ENCODE results near the gene TIMP3.

The TIMP3 gene

DNA sequence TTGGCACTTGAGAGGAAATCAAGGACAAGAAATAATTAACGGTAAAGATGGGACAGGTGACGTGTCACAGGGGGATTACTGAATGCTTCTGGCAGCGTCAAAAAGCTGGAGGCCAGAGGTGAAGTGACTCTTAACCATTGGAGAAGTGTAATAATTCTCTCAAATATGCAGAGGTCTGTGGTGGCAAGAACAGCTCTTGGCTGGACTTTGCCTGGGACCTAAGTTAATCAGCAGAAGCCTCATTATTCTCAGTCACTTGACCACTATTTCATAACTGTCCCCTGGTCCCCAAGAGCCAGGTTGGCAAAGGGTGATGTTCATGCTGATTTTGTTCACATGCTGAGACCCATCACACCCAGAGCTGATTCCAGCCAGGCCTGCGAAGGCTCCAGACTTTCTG, 72.9 kb downstream of the TIMP3 start:
- Histone ChIP-seq H2AFZ (ENCODE audit: low read depth, low read length) (no peak overlapping the region), H3K4me1 (ENCODE audit: control insufficient read depth, insufficient read depth, low read depth, low read length) (no peaks in the 10 kb centered on the region), H3K14ac (ENCODE audit: low read length in 2 of 2) (no peak overlapping the region), H3K4me2 (ENCODE audit: low read length, poor library complexity, severe bottlenecking) (no peak overlapping the region), H3K18ac (ENCODE audit: low read depth in 1 of 2, low read length in 2 of 2) (no peak overlapping the region), H3K79me1 (replicated peaks; ENCODE audit: low read length, poor library complexity, severe bottlenecking) (no peaks in the 10 kb centered on the region), H4K91ac (ENCODE audit: low read length) (no peak overlapping the region), H3K9ac (ENCODE audit: low read length) (no peak overlapping the region), H2BK15ac (ENCODE audit: low read depth, poor library complexity, severe bottlenecking) (no peak overlapping the region), H3K27ac (ENCODE audit: low read length, poor library complexity, severe bottlenecking) (no peak overlapping the region), H2BK5ac (ENCODE audit: low read depth, low read length, poor library complexity, severe bottlenecking) (no peak overlapping the region), H4K8ac (ENCODE audit: low read length) (no peak overlapping the region), H3K4ac (ENCODE audit: low read depth in 1 of 2, low read length in 2 of 2) (no peak overlapping the region), H3K9me3 (ENCODE audit: control insufficient read depth, low read length) (no peaks in the 10 kb centered on the region), H3K4me3 (ENCODE audit: insufficient read depth in 1 of 2, low read depth in 1 of 2, low read length in 2 of 2) (no peak overlapping the region), H2BK12ac (ENCODE audit: low read length in 2 of 2) (no peak overlapping the region), H3K36me3 (ENCODE audit: control insufficient read depth in 1 of 2, insufficient read depth in 2 of 2, low read depth in 1 of 2, low read length in 2 of 2) (no peaks in the 10 kb centered on the region), H2AK5ac (ENCODE audit: low read length, severe bottlenecking) (no peak overlapping the region), H3K23ac (ENCODE audit: low read length in 2 of 2) (no peak overlapping the region), H3K27me3 (ENCODE audit: control insufficient read depth in 1 of 2, insufficient read depth in 1 of 2, low read length in 2 of 2) (peaks cover 0 to 38% of the 10 kb centered on the region in 2 experiments), H2BK120ac (ENCODE audit: low read depth, low read length) (no peak overlapping the region)
- no peak for DNase-seq
- 33% methylated on average over 3 of the region's 4 CpGs for WGBS

DNA sequence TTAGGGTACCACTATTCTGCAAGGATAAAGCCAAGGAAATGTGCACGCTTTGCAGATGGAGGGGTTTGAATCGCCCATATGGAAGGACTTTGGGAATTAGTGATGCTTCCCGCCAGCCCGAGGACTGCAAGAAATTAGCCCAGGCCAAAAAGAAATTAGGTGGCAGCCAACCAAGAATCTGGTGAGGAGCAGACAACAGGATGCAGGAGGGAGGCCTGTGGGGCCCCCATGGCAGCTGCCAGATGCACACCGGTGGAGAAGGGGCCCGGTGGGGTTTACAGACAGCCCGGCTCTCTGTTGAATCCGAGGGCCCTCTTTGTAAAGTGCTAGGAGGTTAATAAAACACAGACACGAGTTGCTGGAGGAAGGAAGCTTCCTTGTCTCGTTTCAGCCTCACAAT, 73.5 kb downstream of the TIMP3 start:
- no peak overlapping the region for H3K4me3 ChIP-seq (ENCODE audit: insufficient read depth in 1 of 2, low read depth in 1 of 2, low read length in 2 of 2)
- no peak overlapping the region for H2BK12ac ChIP-seq (ENCODE audit: low read length in 2 of 2)
- no peak overlapping the region for H3K23ac ChIP-seq (ENCODE audit: low read length in 2 of 2)
- H3K18ac ChIP-seq (ENCODE audit: low read depth in 1 of 2, low read length in 2 of 2): no peak overlapping the region
- H3K14ac ChIP-seq (ENCODE audit: low read length in 2 of 2): no peak overlapping the region
- no peaks in the 10 kb centered on the region for H3K4me1 ChIP-seq (ENCODE audit: control insufficient read depth, insufficient read depth, low read depth, low read length)
- no peaks in the 10 kb centered on the region for H3K79me1 ChIP-seq (replicated peaks; ENCODE audit: low read length, poor library complexity, severe bottlenecking)
- no peak overlapping the region for H3K4ac ChIP-seq (ENCODE audit: low read depth in 1 of 2, low read length in 2 of 2)
- no peak overlapping the region for H3K27ac ChIP-seq (ENCODE audit: low read length, poor library complexity, severe bottlenecking)
- H4K8ac ChIP-seq (ENCODE audit: low read length): no peak overlapping the region
- 44% methylated on average over 10 of the region's 10 CpGs for WGBS
- no peaks in the 10 kb centered on the region for H3K36me3 ChIP-seq (ENCODE audit: control insufficient read depth in 1 of 2, insufficient read depth in 2 of 2, low read depth in 1 of 2, low read length in 2 of 2)
- H2BK120ac ChIP-seq (ENCODE audit: low read depth, low read length): no peak overlapping the region
- no peak overlapping the region for H2BK15ac ChIP-seq (ENCODE audit: low read depth, poor library complexity, severe bottlenecking)
- no peaks in the 10 kb centered on the region for H3K9me3 ChIP-seq (ENCODE audit: control insufficient read depth, low read length)
- no peak for DNase-seq
- H4K91ac ChIP-seq (ENCODE audit: low read length): no peak overlapping the region
- H3K9ac ChIP-seq (ENCODE audit: low read length): no peak overlapping the region
- peaks cover 0 to 38% of the 10 kb centered on the region in 2 experiments for H3K27me3 ChIP-seq (ENCODE audit: control insufficient read depth in 1 of 2, insufficient read depth in 1 of 2, low read length in 2 of 2)
- no peak overlapping the region for H2AFZ ChIP-seq (ENCODE audit: low read depth, low read length)
- no peak overlapping the region for H3K4me2 ChIP-seq (ENCODE audit: low read length, poor library complexity, severe bottlenecking)
- no peak overlapping the region for H2AK5ac ChIP-seq (ENCODE audit: low read length, severe bottlenecking)
- no peak overlapping the region for H2BK5ac ChIP-seq (ENCODE audit: low read depth, low read length, poor library complexity, severe bottlenecking)

DNA sequence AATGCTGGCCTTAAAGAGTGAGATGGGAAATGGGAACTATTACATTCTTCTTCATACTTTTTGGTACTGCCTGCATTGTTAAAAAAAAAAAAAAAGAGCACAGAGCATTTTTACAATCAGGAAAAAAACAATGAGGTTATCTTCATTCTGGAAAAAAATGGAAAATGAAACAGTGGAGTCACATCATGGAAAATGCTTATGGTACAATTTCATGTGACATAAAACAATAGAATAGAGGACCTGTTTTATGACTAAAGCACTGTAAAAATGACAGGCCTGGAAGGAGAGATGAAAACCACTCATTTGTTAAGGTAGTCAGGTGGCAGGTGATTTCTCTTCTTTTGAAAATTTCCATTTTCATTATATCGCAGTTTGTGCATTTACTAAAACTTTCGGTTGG, 75.0 kb downstream of the TIMP3 start:
- Histone ChIP-seq H2BK5ac (ENCODE audit: low read depth, low read length, poor library complexity, severe bottlenecking) (no peak overlapping the region), H2AK5ac (ENCODE audit: low read length, severe bottlenecking) (no peak overlapping the region), H3K23ac (ENCODE audit: low read length in 2 of 2) (no peak overlapping the region), H3K4me3 (ENCODE audit: insufficient read depth in 1 of 2, low read depth in 1 of 2, low read length in 2 of 2) (no peak overlapping the region), H2AFZ (ENCODE audit: low read depth, low read length) (no peak overlapping the region), H3K27ac (ENCODE audit: low read length, poor library complexity, severe bottlenecking) (no peak overlapping the region), H3K18ac (ENCODE audit: low read depth in 1 of 2, low read length in 2 of 2) (no peak overlapping the region), H3K4ac (ENCODE audit: low read depth in 1 of 2, low read length in 2 of 2) (no peak overlapping the region), H2BK12ac (ENCODE audit: low read length in 2 of 2) (no peak overlapping the region), H3K27me3 (ENCODE audit: control insufficient read depth in 1 of 2, insufficient read depth in 1 of 2, low read length in 2 of 2) (peaks cover 0 to 38% of the 10 kb centered on the region in 2 experiments), H3K79me1 (replicated peaks; ENCODE audit: low read length, poor library complexity, severe bottlenecking) (no peaks in the 10 kb centered on the region), H4K91ac (ENCODE audit: low read length) (no peak overlapping the region), H4K8ac (ENCODE audit: low read length) (no peak overlapping the region), H3K9me3 (ENCODE audit: control insufficient read depth, low read length) (no peaks in the 10 kb centered on the region), H3K4me1 (ENCODE audit: control insufficient read depth, insufficient read depth, low read depth, low read length) (no peaks in the 10 kb centered on the region), H3K9ac (ENCODE audit: low read length) (no peak overlapping the region), H3K4me2 (ENCODE audit: low read length, poor library complexity, severe bottlenecking) (no peak overlapping the region), H3K36me3 (ENCODE audit: control insufficient read depth in 1 of 2, insufficient read depth in 2 of 2, low read depth in 1 of 2, low read length in 2 of 2) (no peaks in the 10 kb centered on the region), H3K14ac (ENCODE audit: low read length in 2 of 2) (no peak overlapping the region), H2BK15ac (ENCODE audit: low read depth, poor library complexity, severe bottlenecking) (no peak overlapping the region), H2BK120ac (ENCODE audit: low read depth, low read length) (no peak overlapping the region)
- 100% methylated on average over 1 of the region's 2 CpGs for WGBS
- DNase-seq: no peak

DNA sequence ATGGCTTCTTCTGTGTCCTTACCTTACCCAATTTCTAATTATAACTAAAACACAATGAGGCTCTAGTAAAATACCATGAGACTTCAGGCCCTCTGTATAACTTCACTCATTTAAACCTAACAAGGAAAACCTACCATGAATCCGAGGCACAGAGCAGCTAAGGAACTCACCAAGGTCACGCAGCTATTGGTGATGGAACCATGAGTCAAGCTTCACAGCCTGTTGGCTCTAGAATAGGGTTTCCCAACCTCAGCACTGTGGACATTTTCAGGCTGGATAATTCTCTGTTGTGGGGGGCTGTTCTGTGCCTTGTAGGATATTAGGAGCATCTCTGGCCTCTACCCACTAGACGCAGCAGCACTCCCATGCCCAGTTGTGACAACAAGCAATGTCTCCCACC, 75.7 kb downstream of the TIMP3 start:
- Histone ChIP-seq H3K9me3 (ENCODE audit: control insufficient read depth, low read length) (no peaks in the 10 kb centered on the region), H3K4me1 (ENCODE audit: control insufficient read depth, insufficient read depth, low read depth, low read length) (no peaks in the 10 kb centered on the region), H3K23ac (ENCODE audit: low read length in 2 of 2) (no peak overlapping the region), H3K18ac (ENCODE audit: low read depth in 1 of 2, low read length in 2 of 2) (no peak overlapping the region), H2BK5ac (ENCODE audit: low read depth, low read length, poor library complexity, severe bottlenecking) (no peak overlapping the region), H3K4me3 (ENCODE audit: insufficient read depth in 1 of 2, low read depth in 1 of 2, low read length in 2 of 2) (no peak overlapping the region), H2BK15ac (ENCODE audit: low read depth, poor library complexity, severe bottlenecking) (no peak overlapping the region), H3K27ac (ENCODE audit: low read length, poor library complexity, severe bottlenecking) (no peak overlapping the region), H2BK120ac (ENCODE audit: low read depth, low read length) (no peak overlapping the region), H3K4ac (ENCODE audit: low read depth in 1 of 2, low read length in 2 of 2) (no peak overlapping the region), H3K14ac (ENCODE audit: low read length in 2 of 2) (no peak overlapping the region), H3K36me3 (ENCODE audit: control insufficient read depth in 1 of 2, insufficient read depth in 2 of 2, low read depth in 1 of 2, low read length in 2 of 2) (no peaks in the 10 kb centered on the region), H2BK12ac (ENCODE audit: low read length in 2 of 2) (no peak overlapping the region), H2AFZ (ENCODE audit: low read depth, low read length) (no peak overlapping the region), H4K91ac (ENCODE audit: low read length) (no peak overlapping the region), H3K27me3 (ENCODE audit: control insufficient read depth in 1 of 2, insufficient read depth in 1 of 2, low read length in 2 of 2) (peaks cover 0 to 35% of the 10 kb centered on the region in 2 experiments), H3K9ac (ENCODE audit: low read length) (no peak overlapping the region), H2AK5ac (ENCODE audit: low read length, severe bottlenecking) (no peak overlapping the region), H4K8ac (ENCODE audit: low read length) (no peak overlapping the region), H3K4me2 (ENCODE audit: low read length, poor library complexity, severe bottlenecking) (no peak overlapping the region), H3K79me1 (replicated peaks; ENCODE audit: low read length, poor library complexity, severe bottlenecking) (no peaks in the 10 kb centered on the region)
- 96% methylated on average over 3 of the region's 3 CpGs for WGBS
- no peak for DNase-seq
